A549 (cell line): ENCODE measurements around the gene MEGF9. TPM values are rescaled to one million over a fixed set of nuclear protein-coding genes. Genes with fewer than 3 reads are reported as not detected.

Experiments used
- ATAC-seq, 2 experiments: fragments of 200-7000 bp in 1 of 2; fragments of >200 bp in 1 of 2; cut with Nextera tagmentation in 1 of 2; cut with Tn5 transposase in 1 of 2; 3 replicates each; pipeline versions ENCODE4 v1.8.0 to v1.9.1; 2018 to 2020; ENCODE audit warnings: mild to moderate bottlenecking in 1 of 2, moderate library complexity in 1 of 2
- CTCF ChIA-PET: fragments of 300-600 bp; sonication (Branson Sonifier 250); formaldehyde crosslinking; extraction: SDS; loops from one replicate; lab custom pipeline; 2021; ENCODE audit warnings: antibody characterized with exemption, inconsistent platforms; lab: Yijun Ruan, JAX
- POLR2A ChIA-PET: fragments of 350-600 bp; formaldehyde crosslinking; extraction: SDS; loops from one replicate; lab custom pipeline; 2021; ENCODE audit warnings: antibody characterized with exemption, inconsistent platforms; lab: Yijun Ruan, JAX
- DNase-seq, 2 experiments: peaks; one replicate each; pipeline versions ENCODE4 v3.0.0 to v3.0.0-alpha.2; 2011 to 2016; ENCODE audit warnings: low read depth in 1 of 2, low spot score in 1 of 2
- FAIRE-seq: peaks from 2 replicates; lab custom pipeline; 2011; peaks lifted over from hg19 to GRCh38; lab: Jason Lieb, UNC
- H3K27ac ChIP-seq, 2 experiments: fragments of >200 bp; sonication (Bioruptor Twin); formaldehyde crosslinking; 3 replicates each; pipeline ENCODE4 v1.5.1; 2016 to 2017
- H3K4me1 ChIP-seq: fragments of >200 bp; sonication (Bioruptor Twin); formaldehyde crosslinking; 3 replicates; pipeline ENCODE4 v1.6.1; 2016
- H3K4me2 ChIP-seq: fragments of >200 bp; sonication (Bioruptor Twin); formaldehyde crosslinking; 3 replicates; pipeline ENCODE4 v1.6.1; 2016
- H3K4me3 ChIP-seq: fragments of >200 bp; sonication (Bioruptor Twin); formaldehyde crosslinking; 3 replicates; pipeline ENCODE4 v1.5.1; 2016
- H3K9me3 ChIP-seq: fragments of >200 bp; sonication (Bioruptor Twin); formaldehyde crosslinking; 3 replicates; pipeline ENCODE4 v1.6.1; 2016
- BHLHE40 ChIP-seq: IDR thresholded peaks from 2 replicates; pipeline ENCODE4 v1.6.1; 2012; ENCODE audit warnings: low read depth, low read length, inconsistent platforms
- CBX8 ChIP-seq: fragments of 200-600 bp; sonication (generic); IDR thresholded peaks from 2 replicates; pipeline ENCODE4 v1.6.1; 2016
- CHD2 ChIP-seq: fragments of 150-350 bp; IDR thresholded peaks from 2 replicates; pipeline ENCODE4 v1.6.1; 2014; ENCODE audit warnings: low read length; ENCODE audit not compliant: partially characterized antibody
- CHD4 ChIP-seq: fragments of 200-600 bp; sonication (generic); IDR thresholded peaks from 2 replicates; pipeline ENCODE4 v1.6.1; 2016; ENCODE audit warnings: antibody characterized with exemption, mild to moderate bottlenecking, borderline replicate concordance
- E2F6 ChIP-seq: IDR thresholded peaks from 2 replicates; pipeline ENCODE4 v1.6.1; 2012; ENCODE audit warnings: low read depth, borderline replicate concordance
- EHF ChIP-seq: fragments of 250-450 bp; sonication (Bioruptor Pico); IDR thresholded peaks from 2 replicates; pipeline ENCODE4 v1.5.0; 2020; ENCODE audit warnings: mild to moderate bottlenecking
- EHMT2 ChIP-seq: fragments of 200-600 bp; sonication (generic); IDR thresholded peaks from 2 replicates; pipeline ENCODE4 v1.6.1; 2016; ENCODE audit warnings: antibody characterized with exemption, low read depth, mild to moderate bottlenecking, moderate library complexity
- FOSL2 ChIP-seq, 2 experiments: fragments of 450-650 bp in 1 of 2; fragments of >200 bp in 1 of 2; sonication (Bioruptor Twin) in 1 of 2; formaldehyde crosslinking; IDR thresholded peaks; 2 replicates each; pipeline versions ENCODE4 v1.5.0 to v1.6.1; 2016 to 2020; ENCODE audit warnings: mild to moderate bottlenecking in 1 of 2, moderate library complexity in 1 of 2
- HOXA7 ChIP-seq: fragments of 250-450 bp; sonication (Bioruptor Pico); IDR thresholded peaks from 2 replicates; pipeline ENCODE4 v1.5.0; 2020; ENCODE audit warnings: mild to moderate bottlenecking, moderate library complexity
- HOXB13 ChIP-seq: fragments of 250-450 bp; sonication (Bioruptor Pico); IDR thresholded peaks from 2 replicates; pipeline ENCODE4 v1.5.0; 2020; ENCODE audit warnings: low read depth, mild to moderate bottlenecking, moderate library complexity
- JUNB ChIP-seq: fragments of >200 bp; sonication (Bioruptor Twin); formaldehyde crosslinking; IDR thresholded peaks from 2 replicates; pipeline ENCODE4 v1.6.1; 2016
- KDM1A ChIP-seq: fragments of 200-600 bp; sonication (generic); IDR thresholded peaks from 2 replicates; pipeline ENCODE4 v1.6.1; 2016; ENCODE audit warnings: low read depth, mild to moderate bottlenecking
- MAFK ChIP-seq: fragments of 450-650 bp; IDR thresholded peaks from 2 replicates; pipeline ENCODE4 v1.6.1; 2014; ENCODE audit not compliant: partially characterized antibody
- MYC ChIP-seq: IDR thresholded peaks from 2 replicates; pipeline ENCODE4 v1.6.1; 2012; ENCODE audit warnings: mild to moderate bottlenecking, inconsistent platforms, low read length, improper control_type of control experiment, borderline replicate concordance
- PHF8 ChIP-seq: fragments of 200-600 bp; sonication (generic); IDR thresholded peaks from 2 replicates; pipeline ENCODE4 v1.6.1; 2016; ENCODE audit warnings: low read depth, mild to moderate bottlenecking, antibody characterized with exemption, moderate library complexity, borderline replicate concordance
- POLR2A ChIP-seq: IDR thresholded peaks from 2 replicates; pipeline ENCODE4 v1.6.1; 2012; ENCODE audit warnings: mild to moderate bottlenecking, low read length
- POLR2AphosphoS2 ChIP-seq: conservative IDR thresholded peaks from 2 replicates; pipeline ENCODE4 v1.6.1; 2012; ENCODE audit warnings: low read length, improper control_type of control experiment, inconsistent platforms
- RFX5 ChIP-seq: fragments of 450-650 bp; IDR thresholded peaks from 2 replicates; pipeline ENCODE4 v1.7.1; 2014; ENCODE audit warnings: antibody characterized with exemption, mild to moderate bottlenecking, moderate library complexity
- RNF2 ChIP-seq: fragments of 200-600 bp; sonication (generic); IDR thresholded peaks from 2 replicates; pipeline ENCODE4 v1.6.1; 2016; ENCODE audit warnings: low read depth, mild to moderate bottlenecking, antibody characterized with exemption, moderate library complexity, borderline replicate concordance
- SMC3 ChIP-seq: fragments of >200 bp; sonication (Bioruptor Twin); formaldehyde crosslinking; IDR thresholded peaks from 3 replicates; pipeline ENCODE4 v1.6.1; 2018; ENCODE audit warnings: inconsistent platforms
- SREBF2 ChIP-seq: fragments of 450-650 bp; IDR thresholded peaks from 2 replicates; pipeline ENCODE4 v1.6.1; 2014; ENCODE audit warnings: mild to moderate bottlenecking, moderate library complexity
- TFCP2L1 ChIP-seq: fragments of 250-450 bp; sonication (Bioruptor Pico); IDR thresholded peaks from 2 replicates; pipeline ENCODE4 v1.5.0; 2021; ENCODE audit warnings: mild to moderate bottlenecking
- TP53 ChIP-seq: fragments of 250-450 bp; sonication (Bioruptor Pico); IDR thresholded peaks from 2 replicates; pipeline ENCODE4 v1.5.0; 2021; ENCODE audit warnings: mild to moderate bottlenecking, moderate library complexity
- ZFP36 ChIP-seq: fragments of 450-650 bp; IDR thresholded peaks from 2 replicates; pipeline ENCODE4 v1.6.1; 2014; ENCODE audit warnings: borderline replicate concordance; ENCODE audit not compliant: partially characterized antibody
- ZNF302 ChIP-seq: fragments of 250-450 bp; sonication (Bioruptor Pico); IDR thresholded peaks from 2 replicates; pipeline ENCODE4 v1.9.0; 2021; ENCODE audit warnings: inconsistent platforms, mild to moderate bottlenecking, moderate library complexity
- ZSCAN20 ChIP-seq: fragments of 250-450 bp; sonication (Bioruptor Pico); IDR thresholded peaks from 2 replicates; pipeline ENCODE4 v1.8.0; 2022; ENCODE audit warnings: mild to moderate bottlenecking, moderate library complexity
- polyA plus RNA-seq, 4 experiments: library from polyadenylated mRNA; depleted of rRNA in 3 of 4; stranded (reverse); fragments of >200 nt; fragmentation: RNase III in 1 of 4; extraction: RNeasy Plus Mini Kit Qiagen cat#74134 plus additional on column Dnase treatment in 1 of 4; gene quantifications; 2 replicates in 3 of 4; 3 replicates in 1 of 4; pipeline ENCODE4 v1.2.3, GENCODE V29; 2011 to 2017
- TF ChIP-seq, protein P1 (sequence below): fragments of >200 bp; sonication (Bioruptor Twin); formaldehyde crosslinking; IDR thresholded peaks from 3 replicates; pipeline ENCODE4 v1.6.1; 2016
- TF ChIP-seq, protein P2 (sequence below): IDR thresholded peaks from 2 replicates; pipeline ENCODE4 v1.6.1; 2012

The MEGF9 gene
- polyA plus RNA-seq, 2 of the 4 experiments (the other 2 are of a cell fraction) = 25.7 to 33.4 TPM

GRCh38 chr9:120696551-120697230, 17.6 kb downstream of the MEGF9 start (continued):
- no peak for TF ChIP-seq ZNF302 (CRISPR knock-in tag)
- TF ChIP-seq CBX8 = no peak
- peak; percentile 69; the same call in 1 of the 2 replicates for TF ChIP-seq FOSL2 (IDR thresholded peaks at IDR 0.05)
- peak; percentile 78 for TF ChIP-seq FOSL2 (CRISPR knock-in tag; IDR thresholded peaks at IDR 0.05)
- TF ChIP-seq RFX5 = no peak
- TF ChIP-seq KDM1A = no peak
- TF ChIP-seq JUNB = peak; percentile 70
- no peak for TF ChIP-seq PHF8
- no peak for TF ChIP-seq CHD2
- no peak for TF ChIP-seq CHD4
- no peak for TF ChIP-seq EHMT2
- no peak for TF ChIP-seq MYC
- no peak for TF ChIP-seq POLR2AphosphoS2
- no peak for TF ChIP-seq TFCP2L1
- no peak for TF ChIP-seq SREBF2
- TF ChIP-seq ZFP36 = no peak
- TF ChIP-seq MAFK = no peak
- no peak for TF ChIP-seq EHF (CRISPR knock-in tag)
- TF ChIP-seq BHLHE40 = no peak
- no peak for TF ChIP-seq RNF2
- no peak for TF ChIP-seq E2F6
- TF ChIP-seq TP53 (CRISPR knock-in tag) = no peak
- no peak for TF ChIP-seq SMC3
- TF ChIP-seq, protein P1, sequence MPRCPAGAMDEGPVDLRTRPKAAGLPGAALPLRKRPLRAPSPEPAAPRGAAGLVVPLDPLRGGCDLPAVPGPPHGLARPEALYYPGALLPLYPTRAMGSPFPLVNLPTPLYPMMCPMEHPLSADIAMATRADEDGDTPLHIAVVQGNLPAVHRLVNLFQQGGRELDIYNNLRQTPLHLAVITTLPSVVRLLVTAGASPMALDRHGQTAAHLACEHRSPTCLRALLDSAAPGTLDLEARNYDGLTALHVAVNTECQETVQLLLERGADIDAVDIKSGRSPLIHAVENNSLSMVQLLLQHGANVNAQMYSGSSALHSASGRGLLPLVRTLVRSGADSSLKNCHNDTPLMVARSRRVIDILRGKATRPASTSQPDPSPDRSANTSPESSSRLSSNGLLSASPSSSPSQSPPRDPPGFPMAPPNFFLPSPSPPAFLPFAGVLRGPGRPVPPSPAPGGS = 0 out of 3 replicates have a peak, but pooled peaks have one; percentile 39
- TF ChIP-seq, protein P2, sequence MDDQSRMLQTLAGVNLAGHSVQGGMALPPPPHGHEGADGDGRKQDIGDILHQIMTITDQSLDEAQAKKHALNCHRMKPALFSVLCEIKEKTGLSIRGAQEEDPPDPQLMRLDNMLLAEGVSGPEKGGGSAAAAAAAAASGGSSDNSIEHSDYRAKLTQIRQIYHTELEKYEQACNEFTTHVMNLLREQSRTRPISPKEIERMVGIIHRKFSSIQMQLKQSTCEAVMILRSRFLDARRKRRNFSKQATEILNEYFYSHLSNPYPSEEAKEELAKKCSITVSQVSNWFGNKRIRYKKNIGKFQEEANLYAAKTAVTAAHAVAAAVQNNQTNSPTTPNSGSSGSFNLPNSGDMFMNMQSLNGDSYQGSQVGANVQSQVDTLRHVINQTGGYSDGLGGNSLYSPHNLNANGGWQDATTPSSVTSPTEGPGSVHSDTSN = no peak
- TF ChIP-seq HOXA7 (CRISPR knock-in tag) = no peak
- no peak for TF ChIP-seq POLR2A
- no peak for TF ChIP-seq ZSCAN20
- TF ChIP-seq HOXB13 (CRISPR knock-in tag) = no peak

GRCh38 chr9:120694559-120694958, 19.7 kb downstream of the MEGF9 start:
- DNase-seq = no peak

More at GRCh38 chr9:120694559-120694958, 19.7 kb downstream of the MEGF9 start:
- ATAC-seq (no peak), FAIRE-seq (peak; percentile 39)
- ChIA-PET POLR2A (no interaction called here), CTCF (interaction anchor here (0.8 to 1.2 kb wide), 2 partner anchors 8 to 99 kb away, joined by 4 read pairs; partner anchors contain the start of gene FBXW2)
- Histone ChIP-seq H3K4me2 (peak overlapping the region; percentile 72), H3K9me3 (no peaks in the 10 kb centered on the region), H3K27ac (peak overlapping the region; percentile 81 to 89), H3K4me1 (peaks cover 96% of the 10 kb centered on the region), H3K4me3 (no peak overlapping the region)
- no peak for TF ChIP-seq TP53 (CRISPR knock-in tag)
